HG02973 (cell line): Measurements from ENCODE around the gene DMC1.

Source experiments
- ATAC-seq: cut with Tn5 transposase; IDR thresholded peaks from one replicate; pipeline ENCODE4 v1.9.1; 2021; ENCODE audit warnings: moderate library complexity; ENCODE audit not compliant: unreplicated experiment

The DMC1 gene

DNA sequence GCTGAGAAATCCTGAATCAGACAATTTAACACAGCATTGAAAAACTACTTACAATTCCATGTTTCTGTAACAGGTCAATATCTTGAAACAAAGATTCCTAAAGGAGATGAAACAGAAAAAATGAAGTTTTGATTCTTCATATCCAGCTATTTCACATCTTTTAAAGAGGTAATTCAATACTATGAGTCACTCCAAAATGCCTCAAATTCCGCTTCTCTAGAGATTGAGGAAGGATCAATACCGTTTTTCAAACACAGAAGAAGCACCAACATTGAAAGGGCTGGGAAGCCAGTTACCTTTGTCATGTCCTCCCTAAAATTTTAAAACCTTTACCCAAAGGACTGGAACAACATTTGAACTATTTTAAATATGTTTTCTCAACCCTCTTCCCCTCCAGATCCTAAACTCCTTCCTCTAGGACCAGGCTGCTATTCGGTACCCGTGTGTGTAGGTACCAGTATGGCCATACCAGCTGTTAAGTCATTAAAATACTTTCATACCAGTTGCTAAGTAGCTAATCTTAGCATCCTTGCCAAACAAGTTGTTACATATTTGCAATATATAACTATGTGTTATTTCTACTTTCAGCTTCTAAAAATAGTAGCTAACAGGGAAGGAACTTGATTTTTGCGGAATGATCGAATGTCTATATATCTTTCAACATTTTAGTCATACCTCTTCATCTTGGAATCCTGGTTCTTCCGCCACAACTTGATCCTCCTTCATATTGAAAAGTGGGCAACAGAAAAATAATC is 2.3 kb downstream of the DMC1 start:
- ATAC-seq: no peak

DNA sequence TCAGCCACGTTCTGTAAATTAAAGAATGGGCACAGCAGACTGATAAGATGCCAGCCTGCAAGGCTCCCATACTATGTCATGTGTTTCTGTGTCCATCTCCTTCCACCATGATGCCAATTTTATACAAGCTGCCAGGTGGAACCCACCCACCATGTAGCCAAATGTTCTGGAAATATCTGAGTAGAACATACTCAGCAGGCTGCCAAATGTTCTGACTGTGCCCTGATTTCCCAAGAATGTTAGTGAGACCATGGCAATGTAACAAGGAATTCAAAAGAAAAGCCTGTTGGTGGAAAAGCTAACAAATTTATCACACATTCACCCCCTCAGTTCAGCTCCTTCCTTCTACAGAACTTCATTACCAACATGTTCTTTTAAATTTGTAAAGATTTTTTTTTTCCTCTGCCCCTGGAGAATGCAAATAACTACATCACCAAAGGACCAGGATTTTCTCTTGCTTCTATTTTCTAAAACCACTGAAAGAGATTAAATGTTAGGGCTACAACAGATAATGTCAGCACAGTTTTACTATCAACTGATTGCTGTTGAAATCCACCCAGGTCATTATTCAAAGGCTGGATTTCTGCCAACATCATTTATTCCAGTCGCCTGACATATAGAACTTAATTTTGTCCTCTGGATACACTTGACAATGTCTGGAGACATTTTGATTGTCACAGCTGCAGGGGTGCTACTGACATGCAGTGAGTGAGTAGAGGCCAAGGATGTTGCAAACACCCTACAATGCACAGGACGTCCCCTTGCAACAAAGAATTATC is 3.1 kb downstream of the DMC1 start:
- ATAC-seq: no peak

DNA sequence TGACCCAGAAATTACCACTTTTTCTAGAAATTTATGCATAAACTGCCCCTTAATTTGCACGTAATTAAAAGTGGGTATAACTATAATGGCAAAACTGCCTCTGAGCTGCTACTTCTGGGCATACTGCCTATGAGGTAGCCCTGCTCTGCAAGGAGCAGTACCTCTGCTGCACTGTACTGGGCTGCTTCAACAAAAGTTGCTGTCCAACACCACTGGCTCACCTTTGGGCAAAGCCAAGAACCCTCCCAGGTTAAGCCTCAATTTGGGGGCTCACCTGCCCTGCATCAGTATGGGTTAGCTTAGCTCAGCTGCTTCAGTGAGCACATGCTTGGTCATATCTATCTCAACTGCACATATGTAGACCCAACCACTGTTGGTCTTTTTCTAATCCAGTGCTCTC is 4.5 kb downstream of the DMC1 start:
- ATAC-seq: no peak

DNA sequence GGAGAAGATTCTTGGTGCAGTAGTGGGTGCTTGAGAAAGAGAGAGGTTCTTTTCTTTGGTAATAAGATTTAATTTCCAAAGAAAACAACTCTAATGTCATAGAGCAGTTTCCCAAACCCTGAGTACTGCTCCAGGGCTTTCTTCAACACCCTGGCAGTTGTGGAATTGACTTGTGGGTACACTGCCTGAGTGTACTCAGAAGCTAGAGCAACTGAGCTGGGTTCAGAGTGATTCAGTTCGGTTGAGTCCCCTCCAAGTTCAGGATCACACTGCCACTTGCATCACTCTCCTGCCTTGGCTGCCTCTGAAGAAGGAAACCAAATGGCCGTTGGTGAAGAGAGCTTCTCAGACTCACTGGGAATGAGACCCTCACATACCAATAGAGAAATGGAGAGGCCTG is 5.3 kb downstream of the DMC1 start:
- ATAC-seq: no peak

DNA sequence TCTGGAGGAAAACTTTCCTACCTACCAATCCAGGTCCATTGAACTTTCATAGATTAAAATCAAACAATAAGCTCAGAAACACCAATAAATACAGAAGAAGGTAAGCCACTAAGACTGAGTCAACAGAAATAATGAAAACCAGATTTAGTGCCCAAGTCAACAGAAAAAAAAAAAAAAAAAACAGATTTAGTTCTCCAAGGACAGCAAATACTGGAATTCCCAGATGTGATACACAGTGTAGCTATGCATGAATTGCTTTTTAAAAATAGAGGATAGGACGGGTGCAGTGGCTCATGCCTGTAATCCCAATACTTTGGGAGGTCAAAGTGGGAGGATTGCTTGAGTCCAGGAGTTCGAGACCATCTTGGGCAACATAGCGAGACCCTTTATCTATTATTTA is 15.7 kb downstream of the DMC1 start:
- no peak for ATAC-seq

DNA sequence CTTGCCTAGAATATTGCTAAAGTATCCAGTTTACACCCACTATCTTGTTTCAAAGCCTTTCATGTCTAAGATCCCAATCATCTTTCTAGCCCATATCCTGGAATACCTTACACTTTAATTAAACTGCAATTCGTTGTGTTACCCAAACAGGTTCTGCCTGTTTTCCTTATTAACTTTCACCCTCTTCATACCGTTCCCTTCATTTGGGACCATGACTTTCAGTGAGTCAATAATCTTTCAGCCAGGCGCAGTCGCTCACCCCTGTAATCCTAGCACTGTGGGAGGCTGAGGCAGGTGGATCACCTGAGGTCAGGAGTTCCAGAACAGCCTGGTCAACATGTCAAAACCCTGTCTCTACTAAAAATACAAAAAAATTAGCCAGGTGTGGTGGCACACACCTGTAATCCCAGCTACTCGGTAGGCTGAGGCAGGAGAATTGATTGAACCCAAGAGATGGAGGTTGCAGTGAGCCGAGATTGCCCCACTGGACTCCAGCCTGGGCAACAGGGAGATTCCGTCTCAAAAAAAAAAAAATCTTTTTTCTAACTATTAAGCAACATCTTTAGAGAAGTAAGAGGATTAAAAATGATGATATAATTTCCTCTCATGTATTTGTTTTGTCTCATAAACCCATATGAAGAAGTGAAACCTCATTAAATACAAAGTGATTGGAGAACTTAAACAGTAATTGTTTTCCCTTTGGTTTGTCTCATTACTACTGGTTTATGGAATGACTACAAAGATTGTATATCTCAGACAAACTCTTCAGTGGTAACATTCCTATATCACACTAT is 20.7 kb downstream of the DMC1 start:
- no peak for ATAC-seq

DNA sequence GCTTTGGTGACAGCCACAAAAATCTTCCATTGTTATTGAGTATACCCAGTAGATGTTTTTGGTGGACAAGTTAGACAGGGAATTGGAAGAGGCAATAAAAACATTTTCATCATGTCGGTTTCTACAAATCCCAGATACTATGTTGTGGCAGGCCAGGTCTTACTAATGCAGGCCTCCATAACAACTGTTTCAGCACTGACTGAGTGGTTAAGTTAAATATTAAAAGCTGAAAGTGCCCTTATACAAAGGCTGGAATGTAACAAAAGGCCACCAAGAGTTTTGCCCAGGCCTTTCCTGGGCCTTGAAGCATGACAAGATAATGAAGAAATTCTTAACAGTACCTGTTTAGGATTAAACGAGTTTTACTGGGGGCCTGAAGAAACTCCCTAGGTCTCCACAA is 29.3 kb downstream of the DMC1 start:
- ATAC-seq: no peak

DNA sequence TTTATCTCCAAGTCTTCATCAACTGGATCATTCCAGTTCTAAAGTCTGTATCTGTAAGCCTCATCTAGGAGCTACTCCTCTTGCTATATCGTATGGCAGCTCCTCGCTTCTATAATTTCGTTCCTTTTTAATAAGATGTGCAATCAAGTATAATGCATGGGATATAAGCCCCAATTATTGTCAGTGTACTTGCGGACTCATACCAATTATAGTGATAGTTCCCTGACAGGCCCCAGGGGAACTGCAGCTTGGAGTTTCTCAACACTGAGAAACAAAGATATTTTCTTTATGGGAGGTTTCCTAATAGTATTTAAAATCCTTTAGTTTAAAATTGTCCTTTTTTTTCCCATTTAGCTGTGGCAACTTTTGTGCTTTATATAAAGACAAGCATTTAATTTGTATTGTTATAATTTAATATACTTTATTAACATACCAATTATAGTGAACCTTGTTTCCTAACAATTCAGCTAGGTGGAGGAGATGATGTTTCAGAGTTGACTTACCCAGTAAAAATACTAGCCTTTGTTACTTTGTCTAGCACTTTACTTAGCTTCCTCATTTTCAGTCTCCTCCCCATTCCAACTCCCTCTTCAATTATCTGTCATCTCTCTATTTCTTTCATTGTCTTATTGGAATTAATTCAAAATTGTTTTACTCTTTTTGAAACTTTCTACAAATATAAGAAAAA is 38.6 kb downstream of the DMC1 start:
- no peak for ATAC-seq

DNA sequence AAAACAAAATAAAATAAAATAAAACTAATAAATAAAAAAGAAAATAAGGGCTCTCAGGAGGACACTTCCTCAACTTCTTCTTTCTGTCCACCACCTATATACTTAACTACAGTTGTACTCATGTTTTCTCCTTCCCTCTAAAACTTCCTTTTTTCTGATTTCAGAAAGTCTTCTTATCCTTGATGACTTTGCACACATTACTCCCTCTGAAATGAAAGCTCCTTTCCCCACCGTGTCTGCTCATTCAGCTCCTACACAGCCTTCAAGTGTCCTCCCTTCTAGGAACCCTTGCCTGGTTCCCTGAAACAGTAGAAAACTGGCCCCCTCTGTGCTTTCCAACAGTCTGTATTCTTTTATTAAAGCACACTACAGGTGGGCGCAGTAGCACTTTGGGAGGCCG is 45.6 kb downstream of the DMC1 start:
- ATAC-seq: no peak

DNA sequence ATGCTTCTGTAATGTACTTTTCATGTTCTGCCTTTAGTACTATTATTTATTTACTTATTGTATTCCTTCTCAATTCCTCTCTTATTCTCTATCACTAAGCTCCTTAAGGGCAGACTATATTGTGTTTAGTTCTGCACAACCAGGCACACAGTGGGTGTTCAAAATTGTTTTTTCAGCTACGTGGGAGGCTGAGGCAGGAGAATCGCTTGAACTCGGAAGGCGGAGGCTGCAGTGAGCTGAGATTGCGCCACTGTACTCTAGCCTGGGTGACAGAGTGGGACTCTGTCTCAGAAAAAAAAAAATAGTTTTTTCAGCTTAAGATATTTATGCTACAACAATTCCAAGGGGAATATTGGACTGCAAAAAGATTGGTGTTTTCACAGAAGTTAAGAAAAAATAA is 46.5 kb downstream of the DMC1 start:
- ATAC-seq: no peak

DNA sequence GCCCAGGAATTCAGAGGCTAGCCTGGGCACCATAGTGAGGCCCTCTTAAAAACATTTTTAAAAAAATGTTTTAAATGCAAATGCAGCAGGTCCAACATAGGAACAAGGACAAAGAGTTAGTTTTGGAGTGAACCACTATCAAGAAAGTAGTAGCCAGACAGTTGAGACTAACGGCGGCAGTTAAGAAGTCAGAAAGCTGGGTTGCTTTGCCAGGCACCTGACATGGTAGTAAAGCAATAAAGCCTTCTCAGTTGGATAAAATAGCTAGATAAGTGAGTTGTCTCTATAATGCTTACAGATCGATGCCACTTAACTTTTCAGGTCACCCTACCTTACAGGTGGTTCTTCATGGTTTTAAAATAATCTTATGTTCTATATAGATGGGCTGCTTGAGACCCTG is 47.0 kb downstream of the DMC1 start:
- ATAC-seq: no peak

DNA sequence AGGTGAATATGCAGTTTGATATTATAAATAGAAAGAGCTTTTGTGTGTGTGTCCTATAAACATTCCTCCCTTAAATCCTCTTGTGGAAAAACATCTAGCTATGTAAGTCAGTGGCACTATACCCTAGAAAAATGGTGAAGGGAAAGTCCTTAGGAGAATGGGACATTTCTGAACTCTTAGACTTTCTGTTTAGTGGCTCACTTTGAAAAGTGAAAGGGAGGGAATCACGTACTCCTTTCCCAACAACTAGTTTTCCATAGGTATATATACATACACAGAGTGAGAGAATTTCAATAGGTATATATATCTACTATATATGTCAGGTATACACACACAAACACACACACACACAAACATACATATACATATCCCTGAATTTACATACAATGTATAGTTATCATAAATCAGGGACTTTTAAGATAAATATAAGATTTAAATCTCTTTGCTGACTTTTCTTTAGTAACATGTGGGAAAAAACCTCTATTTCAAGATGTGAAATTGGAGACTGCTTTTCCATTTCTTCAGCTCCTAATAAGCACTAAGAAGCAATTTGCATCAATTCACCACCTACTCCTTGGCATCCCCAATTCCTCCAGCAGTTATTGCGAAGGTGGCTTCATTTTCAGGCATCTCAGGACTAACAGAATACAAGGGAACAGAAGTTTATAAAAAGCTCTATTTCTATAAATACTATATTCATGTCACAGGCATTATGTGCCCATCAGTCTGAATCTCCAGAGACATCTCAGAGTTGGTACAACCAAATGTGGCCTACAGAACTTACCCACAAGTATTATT is 50.3 kb downstream of the DMC1 start:
- ATAC-seq: no peak

DNA sequence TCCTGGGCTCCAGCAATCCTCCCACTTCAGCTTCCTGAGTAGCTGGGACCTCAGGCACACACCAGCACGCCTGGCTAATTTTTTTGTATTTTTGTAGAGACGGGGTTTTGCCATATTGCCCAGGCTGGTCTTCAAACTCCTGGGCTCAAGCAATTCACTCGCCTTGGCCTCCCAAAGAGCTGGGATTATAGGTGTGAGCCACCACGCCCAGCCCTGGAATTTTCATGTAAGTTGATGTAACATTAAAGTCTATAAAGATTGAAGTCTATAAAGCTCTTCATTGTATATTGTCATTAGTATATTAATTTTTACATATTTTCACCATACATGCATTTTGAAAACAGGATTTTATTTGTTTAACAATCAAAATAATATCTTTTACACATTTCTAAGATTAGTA is 51.4 kb downstream of the DMC1 start:
- ATAC-seq: no peak

DNA sequence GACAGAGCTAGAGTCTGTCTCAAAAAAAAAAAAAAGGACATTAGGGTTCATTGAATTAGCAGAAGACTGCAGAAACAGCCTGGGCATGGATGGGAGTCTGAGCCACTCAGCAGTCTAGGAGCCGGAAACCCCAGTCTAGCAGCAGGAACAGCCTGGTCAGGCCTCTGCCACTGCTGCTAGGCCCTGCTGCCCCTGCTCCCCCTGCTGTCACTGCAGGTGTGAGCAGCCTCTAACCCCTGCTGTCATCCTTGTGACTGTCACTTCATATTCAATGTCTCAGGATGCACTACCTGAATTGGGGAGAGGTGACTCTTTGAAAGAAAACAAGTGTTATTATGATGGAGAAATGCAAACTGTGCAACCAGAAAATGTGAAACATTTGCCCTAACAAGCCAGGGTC is 56.9 kb downstream of the DMC1 start:
- ATAC-seq: no peak

DNA sequence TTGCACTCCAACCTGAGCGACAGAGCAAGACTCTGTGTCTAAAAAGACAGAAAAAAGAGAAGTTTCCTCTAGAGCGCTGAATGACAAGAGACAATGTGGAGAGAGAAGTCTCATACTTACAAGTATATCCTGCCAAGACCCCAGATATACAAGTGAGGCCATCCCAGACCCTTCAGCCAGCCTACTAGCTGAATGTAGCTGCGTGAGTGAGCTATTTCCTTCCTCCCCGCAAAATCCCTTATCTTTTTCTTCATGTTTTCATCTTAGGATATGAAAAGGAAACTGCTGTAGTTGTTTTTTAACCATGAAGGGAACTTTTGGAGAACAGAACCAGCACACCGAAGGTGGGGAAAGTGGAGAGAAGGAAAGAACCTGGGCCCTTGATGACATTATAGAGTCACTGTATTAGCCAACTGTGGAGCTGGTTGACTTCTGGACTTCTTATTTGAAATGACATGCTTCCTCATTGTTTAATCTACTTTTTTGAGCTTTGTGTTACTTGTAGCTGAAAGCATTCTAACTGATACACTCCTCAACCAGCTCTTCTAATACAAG is 59.5 kb downstream of the DMC1 start:
- no peak for ATAC-seq

DNA sequence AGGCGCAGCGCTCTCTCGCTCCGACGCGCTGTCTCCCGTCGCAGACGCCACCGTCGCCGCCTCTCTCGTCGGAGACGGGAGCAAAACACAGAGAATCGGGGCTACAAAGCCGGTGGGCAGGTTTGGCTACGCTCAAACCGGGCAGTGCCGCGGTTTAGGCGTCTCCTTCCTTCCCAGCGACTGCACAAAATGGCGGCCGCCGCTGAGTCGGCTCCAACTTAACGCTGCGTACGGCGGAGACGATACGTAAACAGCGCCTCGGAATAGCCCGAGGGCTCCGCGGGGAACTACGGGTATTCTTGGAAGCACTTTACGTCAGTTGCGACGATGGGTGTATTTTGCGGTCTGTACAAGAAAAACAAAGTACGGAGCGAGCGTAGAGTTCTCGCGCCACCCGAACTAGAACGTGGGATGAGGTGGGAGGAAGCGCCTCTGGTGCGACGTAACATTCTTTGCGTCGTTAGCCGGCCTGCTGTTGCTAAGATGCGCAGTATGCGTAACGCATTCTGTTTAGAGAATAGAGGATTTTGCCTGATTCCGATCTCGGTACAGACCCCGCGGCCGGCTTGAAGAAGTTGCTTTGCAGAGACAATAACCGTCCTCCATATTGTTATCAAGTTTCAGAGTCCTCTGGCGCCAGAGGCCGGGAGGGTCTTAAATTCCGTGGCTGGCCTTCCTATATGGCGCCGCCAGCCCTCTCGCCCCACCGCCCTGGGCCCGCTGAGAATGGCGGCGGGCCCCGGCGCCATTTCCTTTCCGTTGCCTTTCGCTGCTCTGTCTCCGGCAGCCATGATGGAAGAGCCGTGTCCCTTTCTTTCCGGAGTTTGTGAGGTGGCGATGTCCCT is 63.6 kb downstream of the DMC1 start, which contains the start of gene DDX17:
Gene DDX17, minus strand, starts transcription at position 194 of the 845 bp plus-strand sequence.
- peak; percentile 71 for ATAC-seq

DNA sequence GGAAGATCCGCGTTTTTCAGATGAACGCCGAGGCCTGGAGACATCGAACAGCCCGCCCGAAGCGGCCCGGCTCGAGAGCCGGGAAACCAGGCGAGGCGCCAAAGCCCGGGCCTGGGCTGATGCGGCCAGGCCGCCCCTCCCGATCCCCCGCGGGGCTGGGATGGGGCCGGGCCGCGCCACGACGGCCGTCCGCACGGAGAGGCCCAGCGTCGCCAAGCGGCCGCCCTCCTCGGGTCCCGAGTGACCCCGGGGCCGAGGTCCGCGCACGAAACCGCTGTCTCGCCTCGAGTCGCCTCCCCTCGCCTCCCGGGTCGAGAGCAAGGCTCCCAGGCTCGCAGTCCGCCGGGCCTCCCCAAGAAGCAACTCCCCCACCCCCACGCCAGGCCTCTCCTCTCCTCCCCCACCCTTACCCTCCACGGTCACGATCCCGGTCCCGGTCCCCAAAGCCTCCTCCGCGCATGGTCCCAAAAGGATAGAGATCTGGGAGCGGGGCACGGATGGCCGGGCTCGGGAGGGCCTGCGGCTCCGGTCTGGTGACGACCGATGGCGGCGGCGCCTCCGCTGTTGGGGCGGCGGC is 64.4 kb downstream of the DMC1 start:
- ATAC-seq: peak; percentile 25

DNA sequence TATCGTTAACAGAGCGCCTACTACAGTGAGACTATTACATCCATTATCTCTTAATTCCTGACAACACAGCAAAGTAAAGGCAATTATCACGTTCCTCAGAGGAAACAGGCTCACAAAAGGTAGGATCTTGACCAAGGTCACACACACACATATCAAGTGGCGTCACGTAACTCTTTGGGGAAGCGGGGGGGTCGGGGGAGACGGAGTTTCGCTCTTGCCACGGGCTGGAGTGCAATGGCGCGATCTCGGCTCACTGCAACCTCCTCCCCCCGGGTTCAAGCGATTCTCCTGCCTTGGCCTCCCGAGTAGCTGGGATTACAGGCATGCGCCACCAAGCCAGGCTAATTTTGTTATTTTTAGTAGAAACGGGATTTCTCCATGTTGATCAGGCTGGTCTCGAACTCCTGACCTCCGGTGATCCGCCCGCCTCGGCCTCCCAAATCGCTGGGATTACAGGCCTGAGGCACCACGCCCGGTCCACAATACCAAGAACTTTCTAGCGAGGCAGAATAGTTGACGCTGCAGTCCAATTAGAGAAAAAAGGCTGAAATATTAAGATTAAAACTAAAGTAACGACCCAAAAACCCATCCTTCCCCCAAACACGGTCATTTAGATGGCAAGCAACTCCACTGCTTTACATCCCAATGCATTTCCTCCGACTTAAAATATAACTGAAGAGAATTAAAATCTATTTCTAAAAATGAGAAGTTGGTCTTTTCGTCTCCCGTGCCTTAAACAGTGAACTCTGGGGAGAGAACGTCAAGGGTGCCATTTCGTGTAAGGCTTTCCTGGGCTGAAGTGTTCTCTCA is 65.0 kb downstream of the DMC1 start:
- ATAC-seq: no peak
